Natural killer cell (primary cell): Measurements from ENCODE around the gene CAB39. TPM values are rescaled to one million over a fixed set of nuclear protein-coding genes. Genes with fewer than 3 reads are reported as not detected.
A peak's percentile ranks its signal among the peaks of the same experiment; 100 is the strongest.

Experiments used
- ATAC-seq, 3 donors: fragments of 150-1000 bp in 2 of 3; fragments of 200-7000 bp in 1 of 3; cut with Tn5 transposase; 1 replicate in 1 of 3; 2 replicates in 2 of 3; pipeline ENCODE4 v1.10.0; 2021; ENCODE audit warnings: mild to moderate bottlenecking in 2 of 3, moderate library complexity in 2 of 3
- DNase-seq, 2 donors: peaks; one replicate each; pipeline versions ENCODE4 v3.0.0 to v3.0.0-alpha.2; 2013 to 2021; ENCODE audit warnings: mixed read lengths in 1 of 2
- H3K27ac ChIP-seq: one replicate; pipeline ENCODE4 v1.5.1; 2013; ENCODE audit warnings: mild to moderate bottlenecking, low read length
- H3K27me3 ChIP-seq: one replicate; pipeline ENCODE4 v1.6.1; 2013; ENCODE audit warnings: low read length; ENCODE audit not compliant: control insufficient read depth, insufficient read depth
- H3K36me3 ChIP-seq: one replicate; pipeline ENCODE4 v1.6.1; 2013; ENCODE audit warnings: low read length; ENCODE audit not compliant: control insufficient read depth, insufficient read depth
- H3K4me1 ChIP-seq: one replicate; pipeline ENCODE4 v1.6.1; 2013; ENCODE audit warnings: low read length; ENCODE audit not compliant: control insufficient read depth, insufficient read depth
- H3K4me3 ChIP-seq: one replicate; pipeline ENCODE4 v1.5.1; 2013; ENCODE audit warnings: low read length
- H3K9me3 ChIP-seq: one replicate; pipeline ENCODE4 v1.6.1; 2013; ENCODE audit warnings: low read length; ENCODE audit not compliant: control insufficient read depth, insufficient read depth
- H3K27ac Mint-ChIP-seq, 2 donors: one replicate each; pipeline ENCODE4 v1.8.0; 2022; ENCODE audit warnings: mild to moderate bottlenecking in 2 of 2, mixed read lengths in 2 of 2, moderate library complexity in 1 of 2
- H3K27me3 Mint-ChIP-seq, 2 donors: one replicate each; pipeline ENCODE4 v1.8.0; 2022; ENCODE audit warnings: low read depth in 2 of 2, mixed read lengths in 2 of 2
- H3K36me3 Mint-ChIP-seq: one replicate; pipeline ENCODE4 v1.8.0; 2022; ENCODE audit warnings: mixed read lengths
- H3K4me1 Mint-ChIP-seq, 2 donors: one replicate each; pipeline ENCODE4 v1.8.0; 2022; ENCODE audit warnings: mixed read lengths in 2 of 2
- H3K4me3 Mint-ChIP-seq: one replicate; pipeline ENCODE4 v1.8.0; 2022; ENCODE audit warnings: mild to moderate bottlenecking, moderate library complexity, mixed read lengths
- H3K9me3 Mint-ChIP-seq, 2 donors: one replicate each; pipeline ENCODE4 v1.8.0; 2022; ENCODE audit warnings: mixed read lengths in 2 of 2
- CTCF ChIP-seq: fragments of 200-600 bp; IDR thresholded peaks from one replicate; pipeline ENCODE4 v1.8.0; 2022; ENCODE audit warnings: antibody characterized with exemption
- WGBS: methylation state at CpG from one replicate; pipeline ENCODE4 v1.1.7; 2013; ENCODE audit warnings: missing lambda C conversion rate; ENCODE audit not compliant: insufficient coverage; 5-methylcytosine and 5-hydroxymethylcytosine counted together
- intact Hi-C: fragments of 100-400 bp; cut with micrococcal nuclease; formaldehyde crosslinking; loops from one replicate; pipeline ENCODE4 v1.14.2; 2022
- total RNA-seq, 4 donors: library from RNA; stranded (reverse); fragments of 120-200 nt in 1 of 4; gene quantifications; one replicate each; pipeline versions ENCODE4 v1.2.3 to v1.2.4, GENCODE V29; 2013 to 2022

CAB39 gene
- total RNA-seq, 3 donors from 2014 or later (not counting 1 experiment from before 2014, with no cell fraction given), result 75.4 to 96.5 (median 90.5) TPM

GRCh38 chr2:230665263-230665691 is 47.4 kb upstream of the CAB39 start:
- no peak for TF ChIP-seq CTCF
- no peaks in the 10 kb centered on the region for H3K36me3 ChIP-seq
- Mint-ChIP-seq H3K9me3 (no peaks in the 10 kb centered on the region), H3K27ac (peak overlapping the region; percentile 49 to 69), H3K36me3 (no peaks in the 10 kb centered on the region), H3K4me3 (peak overlapping the region; percentile 81), H3K4me1 (peaks cover 76 to 80% of the 10 kb centered on the region in 2 donors), H3K27me3 (no peaks in the 10 kb centered on the region)
- no peaks in the 10 kb centered on the region for H3K27me3 ChIP-seq
- peak in 1 of 3 donors; percentile 18 for ATAC-seq
- H3K9me3 ChIP-seq, result no peaks in the 10 kb centered on the region
- DNase-seq, result no peak
- H3K4me1 ChIP-seq, result peaks cover 94% of the 10 kb centered on the region
- 16% methylated on average over 8 of the region's 8 CpGs for WGBS
- no peak overlapping the region for H3K4me3 ChIP-seq
- intact Hi-C loops, result no loop called here
- H3K27ac ChIP-seq, result no peak overlapping the region

GRCh38 chr2:230666446-230666845 is 46.2 kb upstream of the CAB39 start:
- no peak for TF ChIP-seq CTCF
- H3K4me3 Mint-ChIP-seq, result peak overlapping the region; percentile 7
- H3K4me1 ChIP-seq, result peaks cover 82% of the 10 kb centered on the region
- WGBS, result 74% methylated on average over 8 of the region's 8 CpGs
- no peak overlapping the region for H3K27ac Mint-ChIP-seq
- no peak overlapping the region for H3K4me3 ChIP-seq
- H3K27me3 Mint-ChIP-seq, result no peaks in the 10 kb centered on the region
- ATAC-seq, result no peak
- H3K27me3 ChIP-seq, result no peaks in the 10 kb centered on the region
- intact Hi-C loops, result no loop called here
- no peaks in the 10 kb centered on the region for H3K9me3 Mint-ChIP-seq
- no peak overlapping the region for H3K27ac ChIP-seq
- DNase-seq, result no peak
- no peaks in the 10 kb centered on the region for H3K36me3 ChIP-seq
- no peaks in the 10 kb centered on the region for H3K9me3 ChIP-seq
- no peaks in the 10 kb centered on the region for H3K36me3 Mint-ChIP-seq
- H3K4me1 Mint-ChIP-seq, result peaks cover 67 to 75% of the 10 kb centered on the region in 2 donors

- DNase-seq, result no peak
- no peak overlapping the region for H3K4me3 ChIP-seq
- intact Hi-C loops, result no loop called here
- peak overlapping the region in 1 of 2 donors; percentile 68 for H3K27ac Mint-ChIP-seq
- no peaks in the 10 kb centered on the region for H3K9me3 Mint-ChIP-seq
- H3K4me3 Mint-ChIP-seq, result peak overlapping the region; percentile 7
- no peak for ATAC-seq
- H3K9me3 ChIP-seq, result no peaks in the 10 kb centered on the region
- TF ChIP-seq CTCF, result no peak
- H3K36me3 ChIP-seq, result no peaks in the 10 kb centered on the region
- no peaks in the 10 kb centered on the region for H3K36me3 Mint-ChIP-seq
- H3K27me3 ChIP-seq, result no peaks in the 10 kb centered on the region
- H3K4me1 ChIP-seq, result peaks cover 76% of the 10 kb centered on the region
- H3K27ac ChIP-seq, result peak overlapping the region; percentile 22
- 83% methylated on average over 9 of the region's 9 CpGs for WGBS
- H3K4me1 Mint-ChIP-seq, result peaks cover 60 to 69% of the 10 kb centered on the region in 2 donors
- no peaks in the 10 kb centered on the region for H3K27me3 Mint-ChIP-seq
These were observed 45.5 kb upstream of the CAB39 start for GRCh38 chr2:230666885-230667712.
